Measurements from ENCODE around the gene HNMT.

Gene HNMT

DNA sequence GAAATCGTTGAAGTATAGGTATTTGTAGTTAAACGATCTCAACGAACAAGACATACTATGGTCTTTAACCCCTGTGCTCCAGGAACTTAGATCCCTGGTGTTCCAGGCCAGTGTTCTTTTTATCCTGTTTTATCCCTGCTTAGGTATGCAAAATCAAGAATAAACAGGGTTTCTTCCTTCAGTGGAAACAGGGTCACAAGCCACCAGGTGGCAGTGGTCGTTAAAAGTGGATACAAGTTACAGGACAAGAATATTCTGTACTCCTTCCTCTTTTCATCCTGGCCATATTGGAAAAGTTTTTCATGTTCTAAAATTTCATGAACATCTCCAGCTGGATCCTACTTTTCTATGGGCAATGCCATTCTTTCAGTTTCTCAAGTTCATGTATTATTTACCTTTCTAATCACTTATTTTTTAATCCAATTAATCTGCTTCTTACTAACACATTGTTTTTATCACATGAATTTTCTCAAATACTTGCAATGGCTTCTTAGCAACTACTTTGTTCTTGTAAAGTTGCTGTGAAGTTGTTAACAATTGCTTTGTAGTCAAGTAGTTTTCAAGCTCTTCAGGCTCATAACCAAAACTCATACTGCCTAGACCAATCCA is 16.4 kb upstream of the HNMT start:
- Histone ChIP-seq H3K9ac (ENCODE audit: low read length) (no peak overlapping the region), H3K4me1 (ENCODE audit: control insufficient read depth, low read depth, low read length) (no peaks in the 10 kb centered on the region), H3K27me3 (ENCODE audit: control insufficient read depth, insufficient read depth, low read length) (peaks cover 22% of the 10 kb centered on the region), H3K36me3 (ENCODE audit: control insufficient read depth, low read depth, low read length) (no peaks in the 10 kb centered on the region), H3K9me3 (ENCODE audit: control insufficient read depth, low read depth, low read length) (no peaks in the 10 kb centered on the region), H3K4me3 (ENCODE audit: low read length) (no peak overlapping the region), H3K27ac (ENCODE audit: low read length) (no peak overlapping the region)

GRCh38 chr2:137948894-137949293 is 15.4 kb upstream of the HNMT start:
- Histone ChIP-seq H3K9ac (ENCODE audit: low read length) (no peak overlapping the region), H3K4me3 (ENCODE audit: low read length) (no peak overlapping the region), H3K27ac (ENCODE audit: low read length) (no peak overlapping the region), H3K9me3 (ENCODE audit: control insufficient read depth, low read depth, low read length) (no peaks in the 10 kb centered on the region), H3K27me3 (ENCODE audit: control insufficient read depth, insufficient read depth, low read length) (peaks cover 22% of the 10 kb centered on the region), H3K36me3 (ENCODE audit: control insufficient read depth, low read depth, low read length) (no peaks in the 10 kb centered on the region), H3K4me1 (ENCODE audit: control insufficient read depth, low read depth, low read length) (no peaks in the 10 kb centered on the region)

DNA sequence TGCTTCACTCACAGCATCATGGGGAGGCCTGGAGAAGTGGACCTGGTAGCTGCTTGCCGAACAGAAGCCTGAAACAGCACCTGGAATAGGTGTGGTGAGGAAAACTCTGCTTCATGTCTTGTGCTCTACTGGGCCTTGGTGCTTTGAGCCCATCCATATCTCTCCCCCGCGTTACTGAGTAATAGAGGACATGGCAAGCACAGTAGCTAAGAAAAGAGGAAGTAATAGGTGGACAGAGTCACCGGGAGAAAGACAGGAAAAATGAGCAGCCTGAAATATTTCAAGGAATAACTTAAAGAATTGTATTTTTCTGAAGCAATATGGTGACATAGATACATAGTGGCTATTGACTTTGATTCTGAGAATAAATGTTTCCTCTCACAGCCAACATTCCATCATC is 14.0 kb upstream of the HNMT start:
- no peaks in the 10 kb centered on the region for H3K4me1 ChIP-seq (ENCODE audit: control insufficient read depth, low read depth, low read length)
- H3K27ac ChIP-seq (ENCODE audit: low read length): no peak overlapping the region
- no peak overlapping the region for H3K9ac ChIP-seq (ENCODE audit: low read length)
- H3K36me3 ChIP-seq (ENCODE audit: control insufficient read depth, low read depth, low read length): no peaks in the 10 kb centered on the region
- H3K27me3 ChIP-seq (ENCODE audit: control insufficient read depth, insufficient read depth, low read length): peaks cover 22% of the 10 kb centered on the region
- no peak overlapping the region for H3K4me3 ChIP-seq (ENCODE audit: low read length)
- H3K9me3 ChIP-seq (ENCODE audit: control insufficient read depth, low read depth, low read length): no peaks in the 10 kb centered on the region

DNA sequence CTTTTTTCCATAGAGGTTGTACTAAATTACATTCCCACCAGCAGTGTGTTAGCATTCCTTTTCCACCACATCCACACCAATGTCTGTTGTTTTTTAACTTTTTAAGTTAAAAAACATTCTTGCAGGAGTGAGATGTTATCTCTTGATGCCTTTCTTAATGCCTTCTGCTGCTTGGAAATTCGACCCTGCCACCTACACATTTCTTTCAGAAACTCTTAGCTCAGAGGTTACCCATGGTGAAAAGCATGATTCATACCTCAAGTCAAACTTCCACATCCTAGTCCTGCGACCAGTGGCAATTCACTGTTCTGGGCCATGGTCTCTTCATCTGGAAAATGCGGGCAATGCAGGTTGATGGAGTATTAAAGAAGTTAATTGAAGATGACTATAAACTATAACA is 12.7 kb upstream of the HNMT start:
- Histone ChIP-seq H3K9ac (ENCODE audit: low read length) (no peak overlapping the region), H3K27ac (ENCODE audit: low read length) (no peak overlapping the region), H3K4me1 (ENCODE audit: control insufficient read depth, low read depth, low read length) (peaks cover 4% of the 10 kb centered on the region), H3K27me3 (ENCODE audit: control insufficient read depth, insufficient read depth, low read length) (peaks cover 11% of the 10 kb centered on the region), H3K4me3 (ENCODE audit: low read length) (no peak overlapping the region), H3K9me3 (ENCODE audit: control insufficient read depth, low read depth, low read length) (no peaks in the 10 kb centered on the region), H3K36me3 (ENCODE audit: control insufficient read depth, low read depth, low read length) (no peaks in the 10 kb centered on the region)

GRCh38 chr2:137952586-137953129 is 11.6 kb upstream of the HNMT start:
- H3K27ac ChIP-seq (ENCODE audit: low read length): no peak overlapping the region
- H3K4me3 ChIP-seq (ENCODE audit: low read length): no peak overlapping the region
- peaks cover under 1% of the 10 kb centered on the region for H3K27me3 ChIP-seq (ENCODE audit: control insufficient read depth, insufficient read depth, low read length)
- no peak overlapping the region for H3K9ac ChIP-seq (ENCODE audit: low read length)
- no peaks in the 10 kb centered on the region for H3K9me3 ChIP-seq (ENCODE audit: control insufficient read depth, low read depth, low read length)
- H3K36me3 ChIP-seq (ENCODE audit: control insufficient read depth, low read depth, low read length): no peaks in the 10 kb centered on the region
- H3K4me1 ChIP-seq (ENCODE audit: control insufficient read depth, low read depth, low read length): peaks cover 4% of the 10 kb centered on the region

DNA sequence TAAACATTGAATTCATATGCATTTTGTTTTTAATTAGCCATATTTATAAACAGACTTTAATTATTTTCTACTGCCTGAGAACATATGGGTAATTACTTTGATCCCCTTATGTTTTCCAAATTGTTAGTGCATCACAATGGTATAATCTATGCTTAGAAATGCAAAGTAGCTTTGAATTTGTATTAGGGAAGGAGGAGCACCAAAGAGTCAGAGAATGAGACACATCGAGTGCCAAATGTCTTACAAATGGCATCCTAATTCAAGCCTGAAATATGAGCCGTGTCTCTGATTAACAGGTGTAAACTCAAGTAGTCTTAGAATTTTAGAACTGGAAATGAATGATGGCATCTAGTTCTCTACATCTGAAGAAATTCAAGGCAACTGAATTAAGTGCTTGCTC is 8.7 kb upstream of the HNMT start:
- no peak overlapping the region for H3K9ac ChIP-seq (ENCODE audit: low read length)
- no peaks in the 10 kb centered on the region for H3K9me3 ChIP-seq (ENCODE audit: control insufficient read depth, low read depth, low read length)
- no peaks in the 10 kb centered on the region for H3K27me3 ChIP-seq (ENCODE audit: control insufficient read depth, insufficient read depth, low read length)
- no peak overlapping the region for H3K27ac ChIP-seq (ENCODE audit: low read length)
- no peaks in the 10 kb centered on the region for H3K36me3 ChIP-seq (ENCODE audit: control insufficient read depth, low read depth, low read length)
- no peak overlapping the region for H3K4me3 ChIP-seq (ENCODE audit: low read length)
- H3K4me1 ChIP-seq (ENCODE audit: control insufficient read depth, low read depth, low read length): peaks cover 4% of the 10 kb centered on the region

DNA sequence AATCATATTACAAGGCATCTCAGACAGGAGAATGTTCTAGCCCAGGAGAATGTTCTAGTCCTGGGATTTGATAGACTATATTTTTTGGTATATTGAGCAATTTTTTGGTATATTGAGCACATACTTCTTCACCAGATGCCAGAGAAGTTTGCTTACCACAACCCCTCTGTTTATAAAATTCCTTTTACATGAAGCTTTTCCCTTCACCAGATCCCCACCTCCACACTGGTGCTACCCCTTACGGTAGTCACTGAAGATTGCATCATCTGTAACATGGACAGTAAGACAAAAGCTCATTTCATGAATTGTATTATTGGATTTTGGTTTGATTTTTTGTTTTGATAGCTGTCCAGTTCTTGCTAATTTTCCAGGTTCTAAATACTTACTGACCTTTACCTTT is 7.2 kb upstream of the HNMT start:
- Histone ChIP-seq H3K9ac (ENCODE audit: low read length) (no peak overlapping the region), H3K9me3 (ENCODE audit: control insufficient read depth, low read depth, low read length) (no peaks in the 10 kb centered on the region)

DNA sequence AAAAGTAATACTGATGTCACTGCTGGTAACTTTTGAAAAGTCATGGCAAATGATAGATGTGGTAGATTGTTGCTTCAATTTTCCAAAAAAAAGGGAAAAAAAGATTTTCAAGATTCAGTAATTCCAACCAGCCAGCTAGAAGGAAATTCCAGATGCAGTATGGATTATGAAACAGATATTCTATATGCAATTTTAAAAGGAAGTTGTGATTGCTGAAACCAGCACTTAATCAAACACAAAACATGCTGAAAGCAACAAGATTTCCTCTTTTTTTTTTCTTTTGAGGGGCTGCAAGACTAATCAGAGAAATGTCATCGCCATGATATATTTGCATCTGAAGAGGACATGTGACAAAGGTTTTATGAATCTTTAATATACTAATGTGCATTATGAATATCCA is 5.1 kb upstream of the HNMT start:
- H3K9me3 ChIP-seq (ENCODE audit: control insufficient read depth, low read depth, low read length): no peaks in the 10 kb centered on the region
- H3K4me3 ChIP-seq (ENCODE audit: low read length): no peak overlapping the region
- no peak overlapping the region for H3K9ac ChIP-seq (ENCODE audit: low read length)
- H3K4me1 ChIP-seq (ENCODE audit: control insufficient read depth, low read depth, low read length): peaks cover 12% of the 10 kb centered on the region
- H3K36me3 ChIP-seq (ENCODE audit: control insufficient read depth, low read depth, low read length): no peaks in the 10 kb centered on the region
- no peaks in the 10 kb centered on the region for H3K27me3 ChIP-seq (ENCODE audit: control insufficient read depth, insufficient read depth, low read length)
- no peak overlapping the region for H3K27ac ChIP-seq (ENCODE audit: low read length)

More for the DNA sequence above, 7.2 kb upstream of the HNMT start:
- Histone ChIP-seq H3K4me3 (ENCODE audit: low read length) (no peak overlapping the region), H3K27ac (ENCODE audit: low read length) (no peak overlapping the region), H3K4me1 (ENCODE audit: control insufficient read depth, low read depth, low read length) (peaks cover 4% of the 10 kb centered on the region), H3K36me3 (ENCODE audit: control insufficient read depth, low read depth, low read length) (no peaks in the 10 kb centered on the region), H3K27me3 (ENCODE audit: control insufficient read depth, insufficient read depth, low read length) (no peaks in the 10 kb centered on the region)

DNA sequence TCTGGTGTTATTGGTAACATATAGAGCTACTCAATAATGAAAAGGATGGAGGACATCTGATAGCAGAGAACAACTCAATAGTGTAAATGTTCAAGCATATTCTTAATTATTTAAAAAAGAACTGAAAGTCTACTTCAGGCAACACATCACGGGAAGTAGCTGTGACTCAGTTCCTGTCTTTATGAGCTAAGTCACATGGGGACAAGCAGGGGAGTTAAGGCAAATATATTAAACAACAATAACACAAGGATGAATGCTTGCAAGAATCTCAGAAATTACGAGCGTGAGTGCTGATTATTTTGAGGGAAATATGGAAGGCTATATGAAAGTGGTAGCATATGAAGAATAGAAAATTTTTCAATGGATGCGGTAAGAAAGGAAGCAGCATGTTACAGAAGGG is 4.0 kb upstream of the HNMT start:
- H3K27ac ChIP-seq (ENCODE audit: low read length): no peak overlapping the region
- no peaks in the 10 kb centered on the region for H3K9me3 ChIP-seq (ENCODE audit: control insufficient read depth, low read depth, low read length)
- no peak overlapping the region for H3K4me3 ChIP-seq (ENCODE audit: low read length)
- no peaks in the 10 kb centered on the region for H3K27me3 ChIP-seq (ENCODE audit: control insufficient read depth, insufficient read depth, low read length)
- H3K4me1 ChIP-seq (ENCODE audit: control insufficient read depth, low read depth, low read length): peaks cover 21% of the 10 kb centered on the region
- no peak overlapping the region for H3K9ac ChIP-seq (ENCODE audit: low read length)
- no peaks in the 10 kb centered on the region for H3K36me3 ChIP-seq (ENCODE audit: control insufficient read depth, low read depth, low read length)

DNA sequence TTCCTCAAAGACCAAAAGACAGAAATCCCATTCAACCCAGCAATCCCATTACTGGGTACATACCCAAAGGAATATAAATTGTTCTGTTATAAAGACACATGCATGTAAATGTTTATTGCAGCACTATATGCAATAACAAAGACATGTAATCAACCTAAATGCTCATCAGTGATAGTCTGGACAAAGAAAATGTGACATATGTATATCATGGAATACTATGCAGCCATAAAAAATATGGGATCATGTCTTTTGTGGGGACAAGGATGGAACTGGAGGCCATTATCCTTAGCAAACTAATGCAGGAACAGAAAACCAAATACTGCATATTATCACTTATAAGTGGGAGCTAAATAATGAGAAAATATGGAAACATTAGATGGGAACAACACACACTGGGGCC is 2.7 kb upstream of the HNMT start:
- Histone ChIP-seq H3K27ac (ENCODE audit: low read length) (no peak overlapping the region), H3K27me3 (ENCODE audit: control insufficient read depth, insufficient read depth, low read length) (no peaks in the 10 kb centered on the region), H3K9ac (ENCODE audit: low read length) (no peak overlapping the region), H3K4me3 (ENCODE audit: low read length) (no peak overlapping the region), H3K36me3 (ENCODE audit: control insufficient read depth, low read depth, low read length) (no peaks in the 10 kb centered on the region), H3K9me3 (ENCODE audit: control insufficient read depth, low read depth, low read length) (no peaks in the 10 kb centered on the region), H3K4me1 (ENCODE audit: control insufficient read depth, low read depth, low read length) (peaks cover 17% of the 10 kb centered on the region)

- Histone ChIP-seq H3K36me3 (ENCODE audit: control insufficient read depth, low read depth, low read length) (no peaks in the 10 kb centered on the region), H3K9me3 (ENCODE audit: control insufficient read depth, low read depth, low read length) (no peaks in the 10 kb centered on the region), H3K4me1 (ENCODE audit: control insufficient read depth, low read depth, low read length) (peaks cover 17% of the 10 kb centered on the region), H3K27ac (ENCODE audit: low read length) (no peak overlapping the region), H3K27me3 (ENCODE audit: control insufficient read depth, insufficient read depth, low read length) (no peaks in the 10 kb centered on the region), H3K4me3 (ENCODE audit: low read length) (peak overlapping the region; percentile 46), H3K9ac (ENCODE audit: low read length) (peak overlapping the region; percentile 5)
Measured at GRCh38 chr2:137963535-137964065, 673 bp upstream of the HNMT start.

- Histone ChIP-seq H3K4me3 (ENCODE audit: low read length) (peak overlapping the region; percentile 46), H3K36me3 (ENCODE audit: control insufficient read depth, low read depth, low read length) (no peaks in the 10 kb centered on the region), H3K4me1 (ENCODE audit: control insufficient read depth, low read depth, low read length) (peaks cover 17% of the 10 kb centered on the region), H3K9me3 (ENCODE audit: control insufficient read depth, low read depth, low read length) (no peaks in the 10 kb centered on the region), H3K9ac (ENCODE audit: low read length) (no peak overlapping the region), H3K27me3 (ENCODE audit: control insufficient read depth, insufficient read depth, low read length) (no peaks in the 10 kb centered on the region), H3K27ac (ENCODE audit: low read length) (no peak overlapping the region)
Measured at GRCh38 chr2:137964859-137965459, 686 bp downstream of the HNMT start.
